ENCODE data around the gene FFAR2. TPM values are rescaled to one million over a fixed set of nuclear protein-coding genes. Genes with fewer than 3 reads are reported as not detected.

Gene FFAR2
- total RNA-seq, 1 experiment from 2014 or later = not detected

DNA sequence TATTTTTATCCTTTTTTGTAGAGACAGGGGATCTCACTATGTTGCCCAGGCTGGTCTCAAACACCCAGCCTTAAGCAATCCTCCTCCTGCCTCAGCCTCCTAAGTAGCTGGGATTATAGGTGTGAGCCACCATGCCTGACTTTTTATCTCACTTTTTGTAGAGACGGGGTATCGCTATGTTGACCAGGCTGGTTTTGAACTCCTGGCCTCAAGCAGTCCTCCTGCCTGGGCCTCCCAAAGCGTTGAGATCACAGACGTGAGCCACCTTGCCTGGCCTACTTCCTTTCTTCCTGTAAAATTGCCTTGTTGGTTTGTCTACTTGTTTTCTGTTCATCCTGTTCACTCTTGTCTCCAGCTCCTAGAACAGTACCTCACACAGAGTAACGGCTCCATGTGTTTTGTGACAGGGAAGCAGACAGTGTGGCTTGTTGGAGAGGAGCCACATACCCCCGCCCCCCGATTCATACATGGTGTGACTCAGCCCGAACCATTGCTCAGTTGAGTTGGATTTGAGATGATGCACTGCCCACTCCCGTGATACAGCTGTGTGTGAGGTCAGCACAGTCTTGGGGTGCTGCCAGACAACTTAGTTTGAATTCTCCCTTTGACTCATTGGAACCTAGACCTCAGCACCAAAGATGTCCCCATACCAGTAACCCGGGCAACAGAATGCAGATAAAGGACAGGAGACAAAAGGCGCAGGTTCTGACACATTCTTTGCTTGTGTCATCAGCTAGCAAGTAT lies 43.0 kb upstream of the FFAR2 start:
- Histone ChIP-seq H2BK120ac (ENCODE audit: low read depth, low read length, poor library complexity, severe bottlenecking) (no peak overlapping the region), H2BK5ac (ENCODE audit: insufficient read length, low read length) (no peak overlapping the region), H3T11ph (ENCODE audit: low read length) (no peak overlapping the region), H3K4me2 (ENCODE audit: insufficient read depth, insufficient read length, low read length) (no peak overlapping the region), H3K23ac (ENCODE audit: insufficient read length, low read depth, low read length) (no peak overlapping the region), H3K4me1 (ENCODE audit: insufficient read depth, low read length) (no peaks in the 10 kb centered on the region), H3K9me3 (ENCODE audit: control insufficient read depth, low read depth, low read length) (no peaks in the 10 kb centered on the region), H3K23me2 (ENCODE audit: insufficient read length, low read depth, low read length, poor library complexity, severe bottlenecking) (no peaks in the 10 kb centered on the region), H3K4ac (ENCODE audit: low read depth, low read length) (no peak overlapping the region), H3K27me3 (ENCODE audit: insufficient read depth, low read length) (no peaks in the 10 kb centered on the region), H4K91ac (ENCODE audit: insufficient read length, low read depth, low read length) (no peak overlapping the region), H2BK15ac (ENCODE audit: low read depth, low read length) (no peak overlapping the region), H3K79me2 (ENCODE audit: insufficient read depth, low read length) (no peaks in the 10 kb centered on the region), H3K14ac (ENCODE audit: insufficient read depth, low read length) (peak overlapping the region; percentile 45; the same call in 1 of the 2 replicates), H3K18ac (ENCODE audit: insufficient read length, low read depth, low read length) (peak overlapping the region; percentile 56), H3K79me1 (ENCODE audit: insufficient read depth, low read depth, low read length, poor library complexity, severe bottlenecking) (no peaks in the 10 kb centered on the region), H2AK5ac (ENCODE audit: insufficient read length, low read length) (no peak overlapping the region), H4K8ac (replicated peaks; ENCODE audit: insufficient read length, low read depth, low read length) (no peak overlapping the region), H2AFZ (ENCODE audit: low read length) (no peak overlapping the region), H2BK20ac (ENCODE audit: low read depth, low read length, poor library complexity, severe bottlenecking) (no peak overlapping the region), H3K56ac (ENCODE audit: insufficient read length, low read depth, low read length) (no peak overlapping the region), H2BK12ac (ENCODE audit: insufficient read length, low read depth, low read length) (peak overlapping the region; percentile 57), H3K27ac (ENCODE audit: insufficient read length, low read depth, low read length) (no peak overlapping the region), H4K20me1 (ENCODE audit: control insufficient read depth, insufficient read depth, insufficient read length) (no peaks in the 10 kb centered on the region), H4K5ac (ENCODE audit: insufficient read length, low read depth, low read length) (no peak overlapping the region), H3K9ac (ENCODE audit: extremely low read depth, insufficient read length, low read length) (no peak overlapping the region)
- Mint-ChIP-seq H3K36me3 (ENCODE audit: insufficient read depth in 1 of 3, low read depth in 3 of 3) (no peaks in the 10 kb centered on the region), H3K4me3 (no peak overlapping the region), H3K27me3 (ENCODE audit: low read depth) (peaks cover 24% of the 10 kb centered on the region), H3K4me1 (peaks cover 0 to 3% of the 10 kb centered on the region in 2 experiments; a peak in 2 of 4 replicates), H3K27ac (no peak overlapping the region), H3K9me3 (no peaks in the 10 kb centered on the region; a peak in 1 of 5 replicates)
- no peak for DNase-seq
- TF ChIP-seq, protein P1, sequence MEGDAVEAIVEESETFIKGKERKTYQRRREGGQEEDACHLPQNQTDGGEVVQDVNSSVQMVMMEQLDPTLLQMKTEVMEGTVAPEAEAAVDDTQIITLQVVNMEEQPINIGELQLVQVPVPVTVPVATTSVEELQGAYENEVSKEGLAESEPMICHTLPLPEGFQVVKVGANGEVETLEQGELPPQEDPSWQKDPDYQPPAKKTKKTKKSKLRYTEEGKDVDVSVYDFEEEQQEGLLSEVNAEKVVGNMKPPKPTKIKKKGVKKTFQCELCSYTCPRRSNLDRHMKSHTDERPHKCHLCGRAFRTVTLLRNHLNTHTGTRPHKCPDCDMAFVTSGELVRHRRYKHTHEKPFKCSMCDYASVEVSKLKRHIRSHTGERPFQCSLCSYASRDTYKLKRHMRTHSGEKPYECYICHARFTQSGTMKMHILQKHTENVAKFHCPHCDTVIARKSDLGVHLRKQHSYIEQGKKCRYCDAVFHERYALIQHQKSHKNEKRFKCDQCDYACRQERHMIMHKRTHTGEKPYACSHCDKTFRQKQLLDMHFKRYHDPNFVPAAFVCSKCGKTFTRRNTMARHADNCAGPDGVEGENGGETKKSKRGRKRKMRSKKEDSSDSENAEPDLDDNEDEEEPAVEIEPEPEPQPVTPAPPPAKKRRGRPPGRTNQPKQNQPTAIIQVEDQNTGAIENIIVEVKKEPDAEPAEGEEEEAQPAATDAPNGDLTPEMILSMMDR (conservative IDR thresholded peaks at IDR 0.05) = no peak
- no CpG with 5 or more reads among the region's 11 CpGs for WGBS (ENCODE audit: extremely low coverage, insufficient read length, low lambda C conversion rate)

Measured in H9 (cell line).